ENCODE data around the gene ZNF331.

The ZNF331 gene

DNA sequence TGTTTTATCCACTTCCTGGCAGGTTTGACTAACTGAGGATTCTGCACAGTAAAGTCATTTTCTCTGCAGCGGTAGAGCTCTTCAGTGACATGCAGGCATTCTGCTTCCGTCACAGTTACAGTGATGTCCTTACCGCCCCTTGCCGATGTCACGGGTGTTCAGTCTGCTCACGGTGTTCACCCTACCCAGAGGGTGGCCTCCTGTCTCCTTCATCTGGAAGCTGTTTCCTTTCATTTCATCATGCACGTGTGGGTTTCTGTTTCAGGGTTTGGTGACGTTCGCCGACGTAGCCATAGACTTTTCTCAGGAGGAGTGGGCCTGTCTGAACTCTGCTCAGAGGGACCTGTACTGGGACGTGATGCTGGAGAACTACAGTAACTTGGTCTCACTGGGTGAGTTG lies 33.4 kb downstream of the ZNF331 start:
- DNase-seq (ENCODE audit: low read depth in 4 of 4, low spot score in 1 of 4) = no peak

DNA sequence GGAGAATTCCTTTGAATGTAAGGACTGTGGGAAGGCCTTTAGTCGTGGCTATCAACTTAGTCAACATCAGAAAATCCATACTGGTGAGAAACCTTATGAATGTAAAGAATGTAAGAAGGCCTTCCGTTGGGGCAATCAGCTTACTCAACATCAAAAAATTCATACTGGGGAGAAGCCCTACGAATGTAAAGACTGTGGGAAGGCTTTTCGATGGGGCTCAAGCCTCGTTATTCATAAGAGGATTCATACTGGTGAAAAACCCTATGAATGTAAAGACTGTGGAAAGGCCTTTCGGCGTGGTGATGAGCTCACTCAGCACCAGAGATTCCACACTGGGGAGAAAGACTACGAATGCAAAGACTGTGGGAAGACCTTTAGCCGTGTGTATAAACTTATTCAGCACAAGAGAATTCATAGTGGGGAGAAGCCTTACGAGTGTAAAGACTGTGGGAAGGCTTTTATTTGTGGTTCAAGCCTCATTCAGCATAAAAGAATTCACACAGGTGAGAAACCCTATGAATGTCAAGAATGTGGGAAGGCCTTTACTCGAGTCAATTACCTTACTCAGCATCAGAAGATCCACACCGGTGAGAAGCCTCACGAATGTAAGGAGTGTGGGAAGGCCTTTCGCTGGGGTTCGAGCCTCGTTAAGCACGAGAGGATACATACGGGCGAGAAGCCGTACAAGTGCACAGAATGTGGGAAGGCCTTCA lies 39.2 kb downstream of the ZNF331 start:
- no peak for DNase-seq (ENCODE audit: low read depth in 4 of 4, low spot score in 1 of 4)

DNA sequence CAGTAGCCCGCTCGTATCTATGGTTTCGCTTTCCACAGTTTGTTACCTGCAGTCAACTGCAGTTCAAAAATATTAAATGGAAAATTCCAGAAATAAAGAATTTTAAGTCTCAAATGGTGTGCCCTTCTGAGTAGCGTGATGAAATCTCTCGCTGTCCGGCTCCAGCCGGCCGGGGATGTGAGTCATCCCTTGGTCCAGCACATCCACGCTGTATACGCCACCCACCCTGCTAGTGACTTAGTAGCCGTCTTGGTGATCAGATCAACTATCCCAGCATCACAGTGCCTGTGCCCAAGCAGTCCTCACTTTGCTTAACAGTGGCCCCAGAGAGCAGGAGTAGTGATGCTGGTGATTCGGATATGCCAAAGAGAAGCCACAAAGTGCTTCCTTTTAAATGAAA lies 40.0 kb downstream of the ZNF331 start:
- DNase-seq (ENCODE audit: low read depth in 4 of 4, low spot score in 1 of 4) = no peak

DNA sequence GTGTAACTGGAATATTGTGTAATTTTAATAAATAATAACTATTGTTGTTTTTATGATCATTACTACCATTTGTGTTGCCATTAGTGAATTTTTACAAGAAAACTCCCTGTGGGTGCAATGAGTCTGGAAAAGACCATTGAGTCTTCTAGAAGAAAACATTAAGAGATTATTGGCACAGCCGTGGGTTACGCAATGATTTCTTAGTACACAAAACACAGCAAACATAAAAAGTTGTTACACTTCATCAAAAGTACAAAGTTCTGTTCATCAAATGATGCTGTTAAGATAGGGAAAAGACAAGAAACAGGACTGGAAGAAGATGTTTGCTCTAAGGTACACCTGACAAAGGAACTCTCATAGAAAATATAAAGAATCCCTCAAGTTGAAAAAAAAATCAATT lies 41.6 kb downstream of the ZNF331 start:
- no peak for DNase-seq (ENCODE audit: low read depth in 4 of 4, low spot score in 1 of 4)

DNA sequence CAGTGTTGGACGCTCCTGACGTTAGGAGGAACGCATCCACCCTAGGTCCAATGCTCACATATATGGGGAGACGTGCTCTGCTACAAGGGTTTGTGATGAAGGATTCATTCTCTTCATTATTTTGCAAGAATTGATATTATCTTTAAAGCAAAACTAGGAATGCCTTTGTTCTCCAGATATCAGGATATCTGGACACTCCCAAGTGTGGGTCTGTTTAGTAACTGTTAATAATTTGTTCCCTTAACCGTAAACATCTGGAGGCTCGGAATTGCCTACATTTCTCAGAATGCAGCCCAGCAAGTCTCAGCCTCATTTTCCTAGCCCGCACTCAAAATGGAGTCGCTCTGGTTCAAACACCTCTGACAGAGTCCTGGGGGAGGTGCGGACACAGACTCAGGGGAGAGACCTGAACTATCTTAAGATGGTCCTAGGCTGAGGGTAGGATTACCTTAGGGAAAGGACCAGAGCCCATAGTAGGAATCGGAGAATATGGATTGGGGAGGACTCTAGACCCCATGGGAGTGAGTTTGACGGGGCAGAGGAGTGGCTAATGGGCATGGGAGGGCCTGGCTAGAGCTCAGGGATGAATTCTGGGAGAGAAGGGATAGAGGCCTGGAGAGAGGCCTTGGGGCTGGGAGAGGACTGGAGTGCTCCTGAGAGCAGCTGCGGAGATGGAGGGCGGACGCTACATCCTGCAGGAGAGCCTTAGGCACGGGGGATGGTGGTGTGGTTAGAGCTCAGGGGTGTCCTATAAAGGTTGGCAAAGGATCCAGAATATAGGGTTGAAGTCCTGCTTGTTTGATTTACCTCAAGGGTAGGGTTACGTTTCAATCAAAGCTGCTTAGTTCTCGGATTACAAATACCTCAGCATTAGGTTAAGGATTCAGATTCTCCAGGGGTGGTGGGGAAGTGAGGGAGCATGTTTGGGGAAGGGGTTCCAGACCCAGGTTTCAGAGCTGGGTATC lies 43.2 kb downstream of the ZNF331 start:
- DNase-seq (ENCODE audit: low read depth in 4 of 4, low spot score in 1 of 4) = no peak

DNA sequence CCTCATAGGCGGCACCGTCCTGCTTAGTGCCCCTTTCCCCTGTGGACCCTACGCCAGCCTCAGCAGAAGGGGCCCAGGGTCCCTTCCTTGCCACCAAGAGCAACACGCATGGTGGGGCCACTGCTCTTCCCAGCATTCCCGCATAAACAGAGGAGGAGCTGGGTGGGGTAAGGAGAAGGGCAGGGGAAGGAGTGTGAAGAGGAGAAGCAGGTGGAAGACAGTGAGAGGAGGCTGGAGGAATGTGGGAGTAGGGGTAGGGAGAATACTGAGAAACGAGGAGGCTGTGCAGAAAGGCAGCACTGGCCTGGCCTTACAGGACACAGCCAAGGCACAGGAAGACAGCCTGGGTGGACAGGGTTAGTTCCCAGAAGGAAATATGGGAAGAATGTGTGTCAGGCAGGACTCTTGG lies 43.9 kb downstream of the ZNF331 start:
- DNase-seq (ENCODE audit: low read depth in 4 of 4, low spot score in 1 of 4) = no peak

DNA sequence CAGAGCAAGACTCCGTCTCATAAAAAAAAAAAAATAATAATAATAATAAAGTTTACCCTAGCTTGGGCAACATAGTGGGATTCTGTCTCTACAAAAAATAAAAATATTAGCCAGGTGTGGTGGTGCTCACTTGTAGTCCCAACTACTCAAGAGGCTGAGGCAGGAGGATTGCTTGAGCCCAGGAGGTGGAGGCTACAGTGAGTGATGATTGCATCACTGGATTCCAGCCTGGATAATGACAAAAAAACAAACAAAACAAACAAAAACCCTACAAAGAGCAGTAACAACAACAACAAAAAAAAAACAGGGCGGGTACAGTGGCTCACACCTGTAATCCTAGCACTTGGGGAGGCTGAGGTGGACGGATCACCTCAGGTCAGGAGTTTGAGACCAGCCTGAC lies 45.2 kb downstream of the ZNF331 start:
- no peak for DNase-seq (ENCODE audit: low read depth in 4 of 4, low spot score in 1 of 4)

DNA sequence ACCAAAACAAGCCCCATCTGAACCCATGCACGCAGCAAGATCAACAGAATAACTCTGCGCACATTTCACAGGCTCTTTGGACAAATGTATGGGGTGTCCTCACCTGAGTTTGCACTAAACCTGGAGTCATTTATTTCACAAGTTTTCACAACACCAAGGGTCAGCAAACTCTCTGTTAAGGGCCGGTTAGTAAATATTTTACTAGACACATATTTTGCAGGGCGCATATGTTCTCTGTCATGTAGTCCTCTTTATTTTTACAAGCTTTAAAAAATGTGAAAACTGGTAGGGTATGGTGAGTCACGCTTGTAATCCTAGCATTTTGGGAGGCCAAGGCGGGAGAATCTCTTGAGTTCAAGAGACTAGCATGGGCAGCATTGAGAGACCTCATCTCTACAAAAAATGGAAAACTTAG lies 48.3 kb downstream of the ZNF331 start:
- DNase-seq (ENCODE audit: low read depth in 4 of 4, low spot score in 1 of 4) = no peak

DNA sequence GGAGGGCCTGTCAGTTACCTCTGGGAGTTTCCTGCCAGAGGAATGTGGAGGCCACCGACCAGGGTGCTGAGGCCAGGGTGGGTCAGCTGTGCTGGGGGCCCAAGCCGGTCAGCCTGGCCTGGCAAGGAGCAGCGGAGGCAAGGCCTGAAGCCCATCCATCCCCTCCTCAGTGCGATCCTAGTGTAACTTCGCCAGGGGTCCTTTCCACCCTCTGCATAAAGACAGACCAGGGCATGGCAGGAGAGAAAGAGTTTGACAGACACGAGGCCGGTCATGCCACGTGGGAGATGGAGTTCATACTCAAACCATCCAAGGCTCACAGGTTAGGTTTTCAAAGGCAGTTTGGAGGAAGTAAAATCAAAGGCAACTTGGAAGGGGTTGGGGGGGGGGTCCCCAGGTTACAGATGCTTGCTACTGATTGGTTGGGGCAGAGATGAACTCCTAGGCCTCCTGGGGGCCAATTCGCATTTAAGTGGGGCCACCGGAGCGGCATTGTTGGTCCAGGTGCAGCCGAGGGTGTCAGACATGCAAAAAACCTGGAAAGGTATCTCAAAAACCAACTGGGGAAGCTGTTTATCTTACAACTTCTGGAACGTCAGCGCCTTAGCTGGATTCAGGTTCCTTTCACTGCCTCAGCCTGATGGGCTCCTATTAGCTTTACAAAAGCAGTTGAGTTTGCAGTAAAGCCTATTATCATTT lies 57.0 kb downstream of the ZNF331 start:
- DNase-seq (ENCODE audit: low read depth in 4 of 4, low spot score in 1 of 4) = no peak

DNA sequence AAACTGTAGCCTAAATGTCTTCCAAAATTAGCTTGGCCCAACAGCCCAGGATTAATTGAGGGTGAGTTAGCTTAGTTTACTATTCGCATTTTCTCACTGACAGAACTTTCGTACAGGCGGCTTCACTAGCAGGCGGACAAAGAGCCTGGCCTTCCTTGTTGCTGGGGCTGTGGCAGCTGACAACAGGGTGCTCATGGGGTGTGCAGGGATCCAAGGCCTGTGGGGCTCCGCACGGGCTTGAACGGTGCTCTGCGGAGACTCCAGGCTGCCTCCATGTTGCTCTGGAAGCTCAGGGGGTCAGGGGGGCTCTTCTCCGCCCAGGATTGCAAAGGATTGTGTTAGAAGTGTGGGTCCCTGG lies 57.5 kb downstream of the ZNF331 start:
- no peak for DNase-seq (ENCODE audit: low read depth in 4 of 4, low spot score in 1 of 4)

DNA sequence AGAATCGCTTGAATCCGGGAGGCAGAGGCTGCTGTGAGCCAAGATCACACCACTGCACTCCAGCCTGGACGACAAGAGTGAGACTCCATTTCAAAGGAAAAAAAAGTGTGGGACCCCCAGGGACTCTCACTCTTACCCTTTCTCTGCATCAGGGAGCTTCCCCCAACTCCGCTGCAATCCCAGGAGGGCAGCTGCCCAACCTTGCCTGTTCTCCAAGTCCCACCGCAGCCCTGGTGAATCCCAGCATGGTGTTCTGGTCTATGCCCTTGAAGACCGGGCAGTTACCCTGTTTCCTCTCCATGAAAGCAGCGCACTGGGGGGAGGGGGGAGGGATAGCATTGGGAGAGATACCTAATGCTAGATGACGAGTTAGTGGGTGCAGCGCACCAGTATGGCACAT lies 58.1 kb downstream of the ZNF331 start:
- no peak for DNase-seq (ENCODE audit: low read depth in 4 of 4, low spot score in 1 of 4)

DNA sequence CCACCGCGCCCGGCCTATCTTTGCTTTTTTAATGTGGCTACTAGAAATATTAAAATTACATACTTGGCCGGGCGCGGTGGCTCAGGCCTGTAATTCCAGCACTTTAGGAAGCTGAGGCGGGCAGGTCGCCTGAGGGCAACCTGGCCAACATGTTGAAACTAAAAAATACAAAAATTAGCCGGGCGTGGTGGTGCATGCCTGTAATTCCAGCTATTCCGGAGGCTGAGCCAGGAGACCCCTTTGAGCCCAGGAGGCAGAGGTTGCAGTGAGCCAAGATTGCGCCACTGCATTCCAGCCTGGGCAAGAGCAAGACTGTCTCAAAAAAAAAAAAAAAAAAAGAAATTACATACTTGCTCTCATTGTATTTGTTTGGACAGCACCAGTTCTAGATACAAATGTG lies 59.1 kb downstream of the ZNF331 start:
- no peak for DNase-seq (ENCODE audit: low read depth in 4 of 4, low spot score in 1 of 4)

DNA sequence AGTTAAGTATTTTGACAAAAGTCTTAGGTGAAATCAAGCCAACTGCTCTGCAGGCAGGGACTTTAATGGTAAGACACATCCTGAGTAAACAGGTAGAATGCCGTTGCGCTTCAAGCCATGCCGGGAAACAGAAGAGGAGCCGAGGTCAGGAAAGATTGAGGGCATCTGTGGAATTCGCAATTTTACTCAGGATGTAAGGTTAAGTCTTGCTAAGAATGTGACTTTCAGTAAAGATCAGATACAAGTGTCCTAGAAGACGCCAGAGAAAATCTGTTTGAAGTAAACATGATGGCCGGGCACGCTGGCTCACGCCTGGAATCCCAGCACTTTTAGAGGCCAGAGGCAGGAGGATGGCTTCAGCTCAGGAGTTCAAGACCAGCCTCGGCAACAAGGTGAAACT lies 60.4 kb downstream of the ZNF331 start:
- DNase-seq (ENCODE audit: low read depth in 4 of 4, low spot score in 1 of 4) = no peak

DNA sequence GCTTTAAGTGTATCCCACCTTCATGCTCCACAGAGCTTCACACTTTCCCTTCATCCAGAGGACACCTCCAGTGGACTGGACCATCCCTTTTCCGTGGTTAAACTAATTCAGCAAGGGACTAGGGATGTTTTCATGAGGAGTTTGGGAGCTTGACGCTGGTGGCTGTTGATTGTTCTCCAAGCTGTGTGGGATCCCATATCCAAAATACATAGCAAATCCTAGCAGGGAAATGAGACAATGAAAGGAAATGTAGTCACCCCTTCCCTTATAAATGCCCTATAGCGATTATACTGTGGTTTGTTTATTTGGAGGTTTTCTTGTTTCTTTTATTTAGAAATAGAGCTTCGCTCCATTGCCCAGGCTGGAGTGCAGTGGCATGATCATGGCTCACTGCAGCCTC lies 62.3 kb downstream of the ZNF331 start:
- no peak for DNase-seq (ENCODE audit: low read depth in 4 of 4, low spot score in 1 of 4)

DNA sequence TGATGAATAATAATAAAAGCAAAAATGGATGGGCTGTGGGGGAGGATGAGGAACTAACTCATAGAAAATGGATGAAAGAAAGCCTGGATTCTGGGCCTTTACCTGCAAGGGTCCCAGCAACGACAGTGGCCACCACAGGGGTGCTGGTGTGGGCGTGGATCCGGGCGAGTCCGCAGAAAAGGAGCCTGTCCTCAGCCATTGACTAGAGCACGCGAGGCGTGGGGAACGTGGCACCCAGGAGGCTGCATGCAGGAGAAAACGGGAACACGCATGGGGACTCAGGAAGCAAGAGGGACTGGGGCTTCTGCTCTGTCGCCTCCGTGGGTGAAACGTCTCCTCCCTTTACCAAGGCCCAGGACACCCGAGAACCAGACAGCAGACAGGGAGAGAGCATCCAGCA lies 68.1 kb downstream of the ZNF331 start:
- DNase-seq (ENCODE audit: low read depth in 4 of 4, low spot score in 1 of 4) = no peak

DNA sequence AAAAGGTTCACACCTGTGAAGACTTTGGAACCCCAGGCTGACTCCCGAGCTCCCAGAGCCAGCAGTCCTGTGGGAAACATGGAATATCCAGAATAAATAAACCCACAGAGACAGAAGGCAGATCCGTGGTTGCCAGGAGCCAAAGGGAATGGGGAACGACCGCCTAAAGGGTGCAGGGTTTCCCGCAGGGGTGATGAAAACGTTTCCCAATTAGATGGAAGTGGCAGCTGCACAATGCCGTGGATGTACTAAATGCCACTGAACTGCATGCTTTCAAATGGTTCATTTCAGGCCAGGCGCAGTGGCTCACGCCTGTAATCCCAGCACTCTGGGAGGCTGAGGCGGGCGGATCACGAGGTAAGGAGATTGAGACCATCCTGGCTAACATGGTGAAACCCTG lies 70.4 kb downstream of the ZNF331 start:
- no peak for DNase-seq (ENCODE audit: low read depth in 4 of 4, low spot score in 1 of 4)

DNA sequence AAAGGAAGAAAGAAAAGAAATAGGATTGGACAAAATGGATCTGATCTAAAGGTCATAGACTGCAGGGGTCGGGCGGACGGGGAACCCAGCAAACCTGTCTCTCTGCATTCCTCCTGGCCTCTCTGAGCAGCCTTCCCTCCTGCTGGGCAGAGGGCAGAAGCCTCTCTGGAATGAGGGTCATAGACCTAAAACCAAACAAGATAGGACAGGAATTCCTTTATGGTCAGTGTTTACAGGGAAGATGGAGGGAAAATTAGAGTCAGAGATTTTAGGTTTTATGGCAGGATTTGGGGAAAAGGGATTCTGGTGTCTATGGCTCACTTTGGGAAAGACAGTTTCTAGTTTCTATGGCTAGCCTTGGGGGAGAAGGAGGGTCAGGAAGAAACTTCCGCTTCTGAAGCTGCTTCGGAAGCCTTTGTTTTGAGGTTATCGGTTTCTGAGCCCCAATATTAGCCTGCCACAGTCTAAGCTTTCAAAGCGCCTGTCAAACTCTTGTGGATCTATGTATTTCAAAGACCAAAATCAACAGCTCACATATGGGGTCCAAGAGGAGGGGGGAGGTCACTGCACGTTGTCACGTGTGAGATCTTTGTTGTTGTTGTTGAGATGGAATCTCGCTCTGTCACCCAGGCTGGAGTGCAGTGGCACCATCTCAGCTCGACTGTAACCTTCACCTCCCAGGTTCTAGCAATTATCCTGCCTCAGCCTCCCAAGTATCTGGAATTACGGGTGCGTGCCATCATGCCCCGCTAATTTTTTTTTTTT lies 75.0 kb downstream of the ZNF331 start:
- no peak for DNase-seq (ENCODE audit: low read depth in 4 of 4, low spot score in 1 of 4)

DNA sequence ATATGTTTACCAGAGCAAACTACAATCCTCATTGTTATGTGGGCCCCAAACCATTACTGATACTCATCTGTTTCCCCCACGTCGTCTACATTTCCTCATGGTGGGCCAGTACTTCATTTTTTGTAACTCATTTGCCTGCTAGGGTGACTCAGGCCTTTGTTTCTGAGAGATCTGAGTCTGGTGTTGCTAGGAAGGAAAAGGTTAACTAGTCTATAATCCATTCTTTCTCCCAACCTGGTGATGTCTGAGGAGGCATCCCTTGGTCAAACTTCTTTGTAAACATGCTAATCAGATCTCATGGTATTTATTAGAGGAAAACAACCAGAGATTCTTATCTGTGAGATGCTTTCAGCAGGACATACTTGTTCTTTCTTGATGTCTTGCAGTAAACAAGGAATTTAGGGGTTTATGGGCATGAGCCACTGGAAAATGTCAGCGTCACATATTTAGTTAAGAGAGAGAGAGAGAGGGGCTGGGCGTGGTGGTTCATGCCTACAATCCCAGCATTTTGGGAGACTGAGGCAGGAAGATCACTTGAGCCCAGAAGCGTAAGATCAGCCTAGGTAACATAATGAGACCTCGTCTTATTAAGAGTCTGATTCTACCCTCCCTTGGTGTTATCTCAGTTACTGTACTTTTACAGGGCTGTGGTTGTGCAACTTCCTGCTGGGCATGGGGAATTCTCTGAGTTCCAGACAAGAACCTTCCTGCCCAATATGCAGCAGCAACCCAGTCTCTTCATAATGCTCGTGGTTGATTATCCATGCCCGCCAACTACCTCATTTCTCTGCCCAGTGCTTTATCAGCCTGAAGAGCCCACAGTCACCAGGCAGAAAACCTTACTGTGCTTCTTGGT lies 84.2 kb downstream of the ZNF331 start:
- no peak for DNase-seq (ENCODE audit: low read depth in 4 of 4, low spot score in 1 of 4)

DNA sequence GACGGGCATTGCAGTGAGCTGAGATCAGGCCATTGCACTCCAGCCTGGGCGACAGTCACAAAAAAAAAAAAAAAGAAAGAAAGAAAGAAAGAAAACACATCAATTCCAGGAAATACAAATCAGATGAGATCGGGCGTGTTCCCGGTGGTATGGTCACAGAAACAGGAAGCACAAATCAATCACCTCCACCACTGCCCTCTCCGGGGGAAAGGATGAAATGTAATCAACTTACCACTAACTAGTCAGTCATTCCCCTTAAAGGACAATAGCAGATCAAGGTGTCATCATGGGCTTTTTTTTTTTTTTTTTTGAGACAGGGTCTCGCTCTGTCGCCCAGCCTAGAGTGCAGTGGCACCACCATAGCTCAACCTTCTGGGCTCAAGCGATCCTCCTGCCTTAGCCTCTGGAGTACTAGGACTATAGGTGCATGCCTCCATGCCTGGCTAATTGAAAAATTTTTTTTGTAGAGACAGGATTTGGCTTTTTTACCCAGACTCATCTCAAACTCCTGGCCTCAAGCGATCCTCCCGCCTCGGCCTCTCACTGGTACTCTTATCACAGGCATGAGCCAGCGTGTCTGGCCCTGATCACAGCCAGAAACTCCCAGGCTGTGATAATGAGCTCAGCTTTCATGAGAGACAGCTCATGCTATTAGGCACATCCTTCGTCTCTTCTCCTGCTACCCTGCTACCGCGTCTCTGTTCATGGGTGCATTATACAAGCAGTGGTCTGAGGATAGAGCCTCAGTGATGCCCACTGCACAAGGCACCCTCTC lies 87.0 kb downstream of the ZNF331 start:
- no peak for DNase-seq (ENCODE audit: low read depth in 4 of 4, low spot score in 1 of 4)

DNA sequence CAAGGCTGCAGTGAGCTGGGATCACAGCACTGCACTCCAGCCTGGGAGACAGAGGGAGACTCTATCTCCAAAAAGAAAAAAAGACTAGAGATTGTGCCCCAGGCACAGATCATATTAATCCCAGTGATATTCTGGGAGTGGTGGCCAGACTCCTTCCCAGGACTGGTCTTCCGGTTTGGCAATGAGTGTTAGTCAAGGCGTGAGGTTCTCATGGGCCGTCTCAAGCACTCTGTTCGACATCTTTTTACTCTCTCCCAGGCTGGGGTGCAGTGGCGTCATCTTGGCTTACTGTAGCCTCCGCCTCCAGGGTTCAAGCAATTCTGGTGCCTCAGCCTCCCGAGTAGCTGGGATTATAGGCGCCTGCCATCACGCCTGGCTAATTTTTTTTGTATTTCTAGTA lies 88.5 kb downstream of the ZNF331 start:
- no peak for DNase-seq (ENCODE audit: low read depth in 4 of 4, low spot score in 1 of 4)

All from stimulated activated CD4-positive, alpha-beta T cell treated with anti-CD3 and anti-CD28 coated beads, Interleukin-1b, Interleukin-23, amount 100 ng/mL, for 24 hours (primary cell).